Panc1 (cell line): ENCODE results near the gene NOC2L.

Source experiments
- POLR2AphosphoS5 ChIP-seq: IDR thresholded peaks from 2 replicates; pipeline ENCODE4 v1.6.1; 2012; ENCODE audit warnings: mild to moderate bottlenecking, low read depth, low read length, moderate library complexity
- TF ChIP-seq, protein P1 (sequence below): fragments of 450-650 bp; IDR thresholded peaks from 2 replicates; pipeline ENCODE4 v1.5.1; 2017; ENCODE audit warnings: mild to moderate bottlenecking
- TF ChIP-seq, protein P2 (sequence below), 2 experiments: IDR thresholded peaks; 2 replicates each; pipeline ENCODE4 v1.6.1; 2011 to 2012; ENCODE audit warnings: low read depth in 2 of 2, control low read depth in 1 of 2, low read length in 1 of 2, mild to moderate bottlenecking in 1 of 2, moderate library complexity in 1 of 2; ENCODE audit not compliant: insufficient read depth in 1 of 2

DNA sequence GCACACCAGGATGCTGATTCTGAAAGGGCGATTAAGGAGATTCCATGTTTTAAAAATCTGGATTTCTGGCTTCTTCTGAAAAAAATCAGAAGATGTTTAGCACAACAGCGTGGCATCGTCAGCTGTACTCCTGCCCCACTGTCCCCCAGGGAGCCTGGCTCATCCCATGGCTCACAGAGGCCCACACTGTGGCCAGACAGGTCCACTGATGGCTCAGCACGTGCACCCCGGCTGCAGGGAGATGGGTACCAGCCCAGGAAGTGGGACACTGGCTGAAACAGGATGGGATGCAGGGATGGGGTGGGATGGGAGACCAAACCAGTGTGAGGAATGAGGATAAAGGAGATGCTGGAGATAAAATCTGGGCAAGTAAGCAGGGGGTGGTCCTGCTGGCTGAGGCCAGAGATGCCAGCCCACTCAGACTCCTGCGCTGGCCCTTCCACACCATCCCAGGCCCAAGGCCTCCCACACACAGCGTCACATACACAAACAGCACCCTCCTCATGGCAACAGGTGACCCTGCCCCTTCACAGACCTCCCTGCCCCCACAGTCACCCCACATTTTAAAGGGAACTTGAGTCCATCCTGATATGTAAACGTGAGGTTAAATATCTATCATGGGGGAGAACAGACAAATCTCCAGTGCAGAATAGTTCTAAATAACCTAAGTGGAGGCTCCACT lies 59.3 kb downstream of the NOC2L start:
- TF ChIP-seq, protein P1, sequence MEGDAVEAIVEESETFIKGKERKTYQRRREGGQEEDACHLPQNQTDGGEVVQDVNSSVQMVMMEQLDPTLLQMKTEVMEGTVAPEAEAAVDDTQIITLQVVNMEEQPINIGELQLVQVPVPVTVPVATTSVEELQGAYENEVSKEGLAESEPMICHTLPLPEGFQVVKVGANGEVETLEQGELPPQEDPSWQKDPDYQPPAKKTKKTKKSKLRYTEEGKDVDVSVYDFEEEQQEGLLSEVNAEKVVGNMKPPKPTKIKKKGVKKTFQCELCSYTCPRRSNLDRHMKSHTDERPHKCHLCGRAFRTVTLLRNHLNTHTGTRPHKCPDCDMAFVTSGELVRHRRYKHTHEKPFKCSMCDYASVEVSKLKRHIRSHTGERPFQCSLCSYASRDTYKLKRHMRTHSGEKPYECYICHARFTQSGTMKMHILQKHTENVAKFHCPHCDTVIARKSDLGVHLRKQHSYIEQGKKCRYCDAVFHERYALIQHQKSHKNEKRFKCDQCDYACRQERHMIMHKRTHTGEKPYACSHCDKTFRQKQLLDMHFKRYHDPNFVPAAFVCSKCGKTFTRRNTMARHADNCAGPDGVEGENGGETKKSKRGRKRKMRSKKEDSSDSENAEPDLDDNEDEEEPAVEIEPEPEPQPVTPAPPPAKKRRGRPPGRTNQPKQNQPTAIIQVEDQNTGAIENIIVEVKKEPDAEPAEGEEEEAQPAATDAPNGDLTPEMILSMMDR = no peak
- TF ChIP-seq, protein P2, sequence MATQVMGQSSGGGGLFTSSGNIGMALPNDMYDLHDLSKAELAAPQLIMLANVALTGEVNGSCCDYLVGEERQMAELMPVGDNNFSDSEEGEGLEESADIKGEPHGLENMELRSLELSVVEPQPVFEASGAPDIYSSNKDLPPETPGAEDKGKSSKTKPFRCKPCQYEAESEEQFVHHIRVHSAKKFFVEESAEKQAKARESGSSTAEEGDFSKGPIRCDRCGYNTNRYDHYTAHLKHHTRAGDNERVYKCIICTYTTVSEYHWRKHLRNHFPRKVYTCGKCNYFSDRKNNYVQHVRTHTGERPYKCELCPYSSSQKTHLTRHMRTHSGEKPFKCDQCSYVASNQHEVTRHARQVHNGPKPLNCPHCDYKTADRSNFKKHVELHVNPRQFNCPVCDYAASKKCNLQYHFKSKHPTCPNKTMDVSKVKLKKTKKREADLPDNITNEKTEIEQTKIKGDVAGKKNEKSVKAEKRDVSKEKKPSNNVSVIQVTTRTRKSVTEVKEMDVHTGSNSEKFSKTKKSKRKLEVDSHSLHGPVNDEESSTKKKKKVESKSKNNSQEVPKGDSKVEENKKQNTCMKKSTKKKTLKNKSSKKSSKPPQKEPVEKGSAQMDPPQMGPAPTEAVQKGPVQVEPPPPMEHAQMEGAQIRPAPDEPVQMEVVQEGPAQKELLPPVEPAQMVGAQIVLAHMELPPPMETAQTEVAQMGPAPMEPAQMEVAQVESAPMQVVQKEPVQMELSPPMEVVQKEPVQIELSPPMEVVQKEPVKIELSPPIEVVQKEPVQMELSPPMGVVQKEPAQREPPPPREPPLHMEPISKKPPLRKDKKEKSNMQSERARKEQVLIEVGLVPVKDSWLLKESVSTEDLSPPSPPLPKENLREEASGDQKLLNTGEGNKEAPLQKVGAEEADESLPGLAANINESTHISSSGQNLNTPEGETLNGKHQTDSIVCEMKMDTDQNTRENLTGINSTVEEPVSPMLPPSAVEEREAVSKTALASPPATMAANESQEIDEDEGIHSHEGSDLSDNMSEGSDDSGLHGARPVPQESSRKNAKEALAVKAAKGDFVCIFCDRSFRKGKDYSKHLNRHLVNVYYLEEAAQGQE (IDR thresholded peaks at IDR 0.05; ENCODE audit: insufficient read depth in 1 of 2, low read depth in 2 of 2, low read length in 1 of 2) = no peak
- TF ChIP-seq POLR2AphosphoS5 = no peak
